ENCODE measurements around the gene CALCA.
"Not testable (repeated sequence)": the region's sequence is repeated elsewhere in the genome, so short reads cannot be mapped to it uniquely, and the experiment has no call there.

CALCA gene, protein sequence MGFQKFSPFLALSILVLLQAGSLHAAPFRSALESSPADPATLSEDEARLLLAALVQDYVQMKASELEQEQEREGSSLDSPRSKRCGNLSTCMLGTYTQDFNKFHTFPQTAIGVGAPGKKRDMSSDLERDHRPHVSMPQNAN

DNA sequence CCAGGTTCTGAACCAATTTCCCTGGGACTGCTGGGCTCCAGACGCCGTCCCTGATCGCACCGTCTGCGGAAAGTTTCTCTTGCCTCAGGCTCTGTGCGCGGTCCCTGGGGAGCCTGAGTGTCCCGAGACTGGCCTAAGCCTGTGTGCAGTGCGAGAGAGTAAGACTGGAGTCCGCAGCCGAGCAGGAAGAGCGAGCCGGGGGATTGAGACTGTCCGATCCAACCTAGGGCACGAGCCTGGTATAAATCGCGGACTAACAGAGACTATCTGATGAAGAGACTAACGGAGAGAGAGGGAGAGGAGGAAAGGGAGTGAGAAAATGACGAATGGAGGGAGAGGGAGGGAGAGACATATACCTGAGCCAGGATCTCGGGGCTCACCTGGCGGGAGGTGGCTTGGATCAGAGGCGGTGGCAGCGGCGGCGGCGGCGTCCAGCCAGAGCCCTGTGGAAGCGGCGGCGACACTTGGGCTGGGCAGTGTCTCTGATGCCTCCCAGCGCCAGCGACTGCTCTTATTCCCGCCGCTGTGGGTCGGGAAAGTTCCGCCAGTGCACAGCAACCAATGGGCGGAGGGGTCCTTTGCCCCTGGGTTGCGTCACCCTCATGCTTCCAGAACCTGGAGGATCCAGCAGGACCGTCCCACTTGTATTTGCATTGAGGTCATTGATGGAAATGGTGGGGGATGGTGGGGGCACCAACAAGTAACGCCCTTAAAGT is at the start of gene CALCA:
CALCA (minus strand) TSS at position 487 of the 716 bp plus-strand sequence. CDS start 1,159 bp downstream, outside the sequence.
- no peak for DNase-seq (ENCODE audit: low read depth in 2 of 2)

DNA sequence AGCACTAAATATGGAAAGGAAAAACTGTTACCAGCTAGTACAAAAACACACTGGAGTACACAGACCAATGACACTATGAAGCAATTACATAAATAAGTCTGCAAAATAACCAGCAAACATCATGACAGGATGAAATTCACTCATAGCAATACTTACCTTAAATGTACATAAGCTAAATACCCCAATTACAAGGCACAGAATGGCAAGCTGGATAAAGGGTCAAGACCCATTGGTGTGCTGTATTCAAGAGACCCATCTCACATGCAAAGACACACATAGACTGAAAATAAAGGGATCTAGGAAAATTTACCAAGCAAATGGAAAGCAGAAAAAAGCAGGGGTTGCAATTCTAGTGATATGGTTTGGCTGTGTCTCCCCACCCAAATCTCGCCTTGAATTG is 44.0 kb upstream of the CALCA start:
- DNase-seq (ENCODE audit: low read depth in 2 of 2), result no peak

DNA sequence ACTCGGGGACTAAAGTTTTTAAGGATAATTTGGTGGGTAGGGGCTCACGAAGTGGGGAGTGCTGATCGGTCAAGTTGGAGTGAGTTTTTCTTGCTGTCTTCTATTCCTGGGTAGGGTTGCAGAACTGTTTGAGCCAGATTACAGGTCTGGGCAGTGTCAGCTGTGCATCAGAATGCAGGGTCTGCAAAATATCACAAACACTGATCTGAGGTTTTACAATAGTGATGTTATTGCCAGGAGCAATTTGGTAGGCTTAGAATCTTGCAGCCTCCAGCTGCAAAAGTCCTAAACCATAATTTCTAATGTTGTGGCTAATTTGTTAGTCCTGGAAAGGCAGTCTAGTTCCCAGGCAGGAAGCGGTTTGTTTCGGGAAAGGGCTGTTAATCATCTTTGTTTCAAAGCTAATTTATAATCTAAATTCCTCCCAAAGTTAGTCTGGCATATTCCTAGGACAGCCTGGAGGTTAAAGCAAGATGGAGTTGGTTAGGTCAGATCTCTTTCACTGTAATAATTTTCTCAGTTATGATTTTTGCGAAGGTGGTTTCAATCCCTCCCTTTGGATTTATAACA is 39.7 kb upstream of the CALCA start:
- no peak for DNase-seq (ENCODE audit: low read depth in 2 of 2)

DNA sequence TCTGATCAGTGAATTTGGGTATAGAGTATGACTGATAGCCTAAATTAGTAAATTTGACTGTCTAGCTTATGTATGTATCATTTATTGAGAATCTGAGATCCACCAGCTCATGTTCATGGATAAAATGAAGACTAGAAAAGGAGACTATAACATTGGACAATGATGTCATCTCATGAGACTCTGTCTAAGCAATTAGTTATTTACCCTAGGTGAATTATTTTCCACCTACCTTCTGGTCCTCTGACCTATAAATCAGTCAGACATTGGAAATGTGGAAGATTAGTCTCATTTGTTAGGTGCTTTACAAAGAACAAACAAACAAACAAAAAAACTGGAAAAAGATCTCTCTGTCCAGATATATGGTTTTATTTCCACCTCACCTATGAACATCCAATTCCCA is 38.7 kb upstream of the CALCA start:
- no peak for DNase-seq (ENCODE audit: low read depth in 2 of 2)

DNA sequence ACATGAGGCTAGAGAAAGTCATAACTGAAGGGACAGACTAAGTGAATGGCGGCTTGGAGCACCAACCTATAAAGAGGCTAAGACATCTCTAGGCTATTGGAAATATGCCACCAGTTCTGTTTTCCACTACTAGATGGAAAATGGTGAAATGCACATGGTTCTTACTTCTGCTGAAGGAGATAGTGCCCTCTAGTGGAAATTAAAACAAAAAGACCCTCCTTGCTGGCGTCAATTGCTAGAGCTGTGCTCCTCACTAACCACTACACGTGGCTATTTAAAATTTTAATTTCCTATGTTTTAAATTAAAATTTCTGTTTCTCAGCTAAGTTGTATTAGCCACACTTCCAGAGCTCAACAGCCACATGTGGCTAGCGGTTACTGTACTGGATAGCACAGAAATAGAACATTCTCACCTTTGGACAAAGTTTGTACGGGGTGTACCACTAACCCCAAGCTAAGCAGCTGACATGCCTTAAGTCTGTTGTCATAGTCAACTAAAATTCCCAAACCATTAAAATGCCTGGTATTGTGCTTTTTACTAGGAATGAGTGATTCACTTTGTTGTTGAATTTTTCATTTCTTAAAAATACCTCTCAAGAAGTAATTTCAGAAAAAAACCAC is 34.1 kb upstream of the CALCA start:
- no peak for DNase-seq (ENCODE audit: low read depth in 2 of 2)

DNA sequence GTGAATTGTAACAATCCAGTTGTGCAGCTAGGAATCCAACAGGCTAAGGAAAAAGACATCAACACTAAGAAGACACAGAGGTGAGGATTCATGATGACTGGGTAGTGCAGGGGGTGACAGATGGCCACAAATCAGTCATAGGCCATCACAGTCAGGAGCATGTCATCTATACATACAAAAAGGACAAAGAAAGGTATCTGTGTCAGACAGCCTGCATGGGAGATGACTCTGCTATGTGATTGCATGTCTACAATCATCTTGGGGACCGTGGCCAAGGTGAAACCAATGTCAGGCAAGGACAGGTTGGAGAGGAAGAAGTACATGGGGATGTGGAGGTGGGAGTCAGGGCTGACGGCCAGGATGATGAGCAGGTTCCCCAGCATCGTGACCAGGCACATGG is 16.0 kb upstream of the CALCA start:
- DNase-seq (ENCODE audit: low read depth in 2 of 2), result not testable (repeated sequence)

DNA sequence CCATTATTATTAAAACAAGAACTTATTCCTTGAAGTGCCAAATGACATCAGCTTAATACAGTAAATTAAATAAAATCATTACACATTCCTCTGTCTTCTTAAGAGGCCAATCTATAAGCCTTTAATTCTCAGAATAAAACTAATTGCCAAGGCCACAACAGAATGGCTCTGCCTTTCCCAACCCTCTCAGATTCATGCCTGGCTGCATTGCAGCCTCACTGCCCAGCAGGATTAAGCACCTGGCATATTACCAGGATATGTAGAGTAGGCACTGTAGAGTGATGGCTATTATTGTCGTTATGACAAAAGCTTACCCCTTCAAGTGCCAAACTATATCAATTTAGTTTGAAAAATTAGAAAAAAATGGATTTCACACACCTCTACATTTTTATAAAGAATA is 9.4 kb upstream of the CALCA start:
- no peak for DNase-seq (ENCODE audit: low read depth in 2 of 2)

DNA sequence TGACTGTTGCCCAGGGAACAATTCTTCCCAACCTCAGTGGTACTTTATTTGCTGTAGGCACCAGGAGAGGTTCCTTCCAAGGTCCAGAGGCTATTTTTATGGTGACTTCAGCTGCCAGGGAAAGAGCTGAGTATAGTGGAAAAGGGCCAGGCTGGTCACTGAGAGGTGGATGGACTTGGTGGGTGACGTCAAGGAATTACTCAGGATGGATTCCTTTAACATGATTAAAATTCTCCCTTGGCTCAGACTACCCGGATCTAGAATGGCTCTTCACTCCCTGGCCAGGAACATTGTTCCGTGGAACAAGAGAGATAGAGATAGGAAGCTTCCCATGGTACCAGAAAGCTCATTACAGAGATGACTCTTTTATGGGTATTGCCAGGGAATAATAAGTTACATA is 8.7 kb upstream of the CALCA start:
- DNase-seq (ENCODE audit: low read depth in 2 of 2), result no peak

DNA sequence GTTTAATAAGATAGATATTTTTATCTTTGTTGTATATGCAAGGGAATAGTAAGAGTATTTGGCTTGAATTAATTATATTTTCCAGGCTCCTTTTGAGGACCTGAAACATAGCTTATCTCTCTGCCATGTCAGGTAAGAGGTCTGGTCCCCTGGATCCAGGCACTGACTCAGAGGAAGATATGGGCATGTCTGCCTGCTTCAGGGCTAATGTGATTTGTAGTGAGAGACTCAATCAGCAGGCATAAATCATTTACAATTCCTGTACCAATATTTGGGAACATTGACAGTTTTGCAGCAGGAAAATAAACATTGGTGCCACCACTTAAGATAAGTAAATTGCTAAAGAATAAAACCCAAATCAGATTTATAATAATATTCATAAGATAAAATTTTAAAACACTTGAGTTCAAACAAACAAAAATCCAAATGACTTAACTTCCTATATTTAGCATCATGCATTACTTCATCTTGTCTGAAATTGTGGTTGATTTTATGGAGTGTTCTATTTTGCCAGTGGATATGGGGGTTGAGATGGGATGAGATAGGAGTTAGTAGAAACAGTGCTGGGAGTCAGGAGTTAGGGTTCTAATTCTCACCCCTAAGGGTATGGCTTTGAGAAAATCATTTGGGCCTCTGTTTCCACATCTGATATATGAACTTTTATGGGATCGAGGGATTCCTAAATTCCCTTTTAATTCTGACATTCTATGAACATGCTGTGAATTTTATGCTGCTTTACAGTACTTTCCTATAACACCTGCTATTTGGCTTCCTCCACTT is 5.1 kb upstream of the CALCA start:
- no peak for DNase-seq (ENCODE audit: low read depth in 2 of 2)

DNA sequence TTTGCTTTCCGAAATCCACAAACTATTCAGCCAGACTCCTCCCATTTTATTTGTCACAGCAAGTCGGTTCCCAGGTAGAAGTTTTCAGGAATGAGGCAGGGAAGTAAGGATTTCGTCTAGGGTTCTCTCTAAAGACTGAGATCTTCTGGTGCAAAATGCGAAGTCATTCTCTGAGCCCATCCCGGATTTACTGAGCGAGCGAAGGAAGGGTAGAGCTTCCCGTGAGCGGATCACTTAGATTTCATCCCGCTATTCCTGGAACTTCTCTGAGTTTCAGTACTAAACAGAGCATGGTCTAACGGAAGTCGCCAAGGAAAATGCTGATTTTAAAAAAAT is 3.1 kb upstream of the CALCA start:
- no peak for DNase-seq (ENCODE audit: low read depth in 2 of 2)

DNA sequence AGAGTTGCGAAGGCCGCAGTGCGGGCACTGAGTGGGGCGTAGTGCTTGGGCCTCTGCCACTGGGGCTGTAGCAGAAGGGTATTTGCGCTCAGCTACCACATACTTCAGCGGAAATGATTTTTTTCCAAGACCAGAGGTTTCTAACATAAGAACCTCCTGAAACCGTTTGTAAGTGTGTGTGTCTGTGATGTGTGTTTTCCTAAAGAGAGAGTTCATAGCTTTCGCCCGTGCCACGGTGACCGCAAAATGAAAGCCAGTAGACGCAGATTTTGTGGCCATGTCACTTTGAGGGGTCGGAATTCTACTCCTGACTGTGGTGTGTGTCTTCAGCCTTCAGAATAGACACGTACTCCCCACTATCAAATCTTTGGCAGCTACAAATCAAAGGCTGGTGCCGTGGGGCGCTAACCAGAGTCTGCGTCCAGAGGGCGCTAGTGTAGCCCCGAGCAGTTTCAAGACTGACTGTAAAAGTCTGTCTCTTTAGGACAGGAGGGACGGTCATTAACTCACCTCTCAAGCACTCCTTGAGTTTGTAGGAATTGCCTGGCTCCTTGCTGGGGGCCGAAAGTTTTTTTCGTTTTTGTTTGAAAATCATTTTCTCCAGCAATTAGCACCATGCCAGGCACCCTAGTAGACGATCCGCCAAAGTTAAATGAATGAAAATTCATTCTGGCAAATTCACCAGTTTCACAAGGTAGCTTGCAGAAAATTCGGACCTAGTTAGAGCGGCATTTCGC is 2.5 kb upstream of the CALCA start:
- DNase-seq (ENCODE audit: low read depth in 2 of 2), result peak; percentile 35 to 57

DNA sequence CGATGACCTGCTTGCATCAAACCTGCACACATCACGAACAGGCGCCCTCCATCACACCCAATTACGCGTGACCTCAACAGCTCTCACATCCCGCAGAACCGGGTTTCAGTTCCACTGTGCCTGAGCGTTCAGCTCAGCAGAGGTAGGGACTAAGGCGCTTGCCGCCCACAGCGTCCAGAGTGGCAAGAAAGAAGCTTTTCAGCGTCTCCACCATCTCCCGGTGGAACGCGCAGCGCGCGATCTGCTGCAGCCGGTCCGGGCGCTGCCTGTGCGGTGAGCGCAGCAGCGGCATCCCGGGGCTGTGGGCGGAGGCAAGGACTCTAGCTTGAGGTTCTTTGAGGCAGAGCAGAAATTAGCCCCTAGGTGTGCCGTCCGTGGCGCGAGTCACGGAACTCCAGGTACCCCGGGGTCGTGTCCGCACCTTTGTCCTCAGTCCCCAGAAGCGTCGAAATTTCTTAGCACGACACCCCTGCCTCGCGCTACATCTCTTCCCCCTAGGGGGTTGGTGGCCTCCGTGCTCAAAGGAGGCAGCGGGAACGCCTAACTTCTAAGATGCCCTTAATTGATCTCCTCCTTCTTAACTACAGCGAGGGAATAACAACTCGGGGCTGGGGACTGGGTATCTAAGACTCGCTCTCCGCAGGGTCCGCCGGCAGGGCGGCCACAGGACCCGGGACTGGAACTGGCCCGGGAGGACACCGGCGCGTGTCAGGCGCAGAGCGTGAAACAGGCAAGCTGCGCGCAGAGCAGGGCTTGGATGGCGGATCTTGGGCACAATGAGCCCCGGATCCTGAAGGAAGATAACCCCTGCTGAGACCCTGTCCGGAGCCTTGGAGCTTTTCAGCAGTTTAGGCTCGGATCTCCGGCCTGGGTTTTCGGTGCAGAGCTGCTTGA is 1.7 kb upstream of the CALCA start:
- peak in 1 of 2 experiments; percentile 36 for DNase-seq (ENCODE audit: low read depth in 2 of 2)

DNA sequence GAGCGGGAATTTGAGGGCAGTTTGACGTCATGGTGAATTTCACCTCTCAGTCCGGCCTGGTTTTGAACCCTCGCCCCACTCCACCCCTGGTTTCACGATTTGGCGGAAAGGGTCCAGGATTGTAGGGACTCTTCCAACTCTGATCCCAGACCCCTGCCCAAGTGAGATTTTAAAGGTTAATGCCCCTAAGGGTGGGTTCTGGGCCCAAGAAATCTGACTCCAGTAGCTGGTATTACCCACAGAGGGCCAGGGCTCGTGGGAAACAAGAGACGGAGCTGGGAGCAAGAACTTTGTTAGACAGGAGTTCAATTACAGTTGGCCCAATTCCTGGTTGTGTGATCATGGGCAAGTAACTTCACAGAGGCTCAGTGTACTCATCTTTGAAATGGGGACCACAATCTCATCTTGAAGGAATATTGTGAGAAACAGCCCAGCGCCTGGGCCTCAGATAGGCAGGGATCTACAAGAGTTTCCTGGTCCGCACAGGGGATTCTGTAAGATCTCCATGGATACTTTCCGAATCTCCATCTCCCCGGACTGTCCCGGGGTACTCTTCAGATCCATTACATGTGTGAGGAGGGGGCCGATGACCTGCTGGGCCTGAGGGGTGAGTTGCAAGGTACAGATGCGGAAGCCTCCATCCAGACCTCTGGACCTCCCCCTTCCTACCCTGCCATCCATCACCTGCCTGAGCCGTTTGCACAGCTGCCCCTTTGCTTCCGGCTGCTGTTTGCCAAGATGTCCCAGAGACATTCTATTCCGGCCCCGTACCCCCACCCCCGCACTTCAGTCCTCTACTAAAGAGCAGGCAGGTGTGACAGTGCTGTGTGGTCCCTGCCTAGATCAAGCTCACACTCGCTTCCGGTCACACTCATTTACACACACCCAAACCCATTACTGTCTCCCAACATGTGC is 687 bp upstream of the CALCA start:
- no peak for DNase-seq (ENCODE audit: low read depth in 2 of 2)

DNA sequence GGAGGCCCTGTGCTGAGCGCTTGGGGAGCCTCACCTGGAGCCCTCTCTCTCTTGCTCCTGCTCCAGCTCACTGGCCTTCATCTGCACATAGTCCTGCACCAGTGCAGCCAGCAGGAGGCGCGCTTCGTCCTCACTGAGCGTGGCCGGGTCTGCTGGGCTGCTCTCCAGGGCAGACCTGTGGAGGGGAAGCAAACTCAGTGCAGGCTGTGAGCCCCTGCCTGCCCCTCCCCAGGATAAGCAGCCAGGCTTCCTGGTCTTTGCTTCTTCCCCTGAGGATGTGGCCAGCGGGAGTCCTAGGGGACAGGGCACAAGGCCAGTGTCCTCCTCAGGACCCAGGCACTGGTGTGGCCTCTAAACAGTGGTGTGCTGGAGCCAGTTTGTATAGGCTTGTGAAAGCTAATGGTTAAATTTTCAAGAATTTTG is 2.2 kb downstream of the CALCA start:
- DNase-seq (ENCODE audit: low read depth in 2 of 2), result peak in 1 of 2 experiments; percentile 72

DNA sequence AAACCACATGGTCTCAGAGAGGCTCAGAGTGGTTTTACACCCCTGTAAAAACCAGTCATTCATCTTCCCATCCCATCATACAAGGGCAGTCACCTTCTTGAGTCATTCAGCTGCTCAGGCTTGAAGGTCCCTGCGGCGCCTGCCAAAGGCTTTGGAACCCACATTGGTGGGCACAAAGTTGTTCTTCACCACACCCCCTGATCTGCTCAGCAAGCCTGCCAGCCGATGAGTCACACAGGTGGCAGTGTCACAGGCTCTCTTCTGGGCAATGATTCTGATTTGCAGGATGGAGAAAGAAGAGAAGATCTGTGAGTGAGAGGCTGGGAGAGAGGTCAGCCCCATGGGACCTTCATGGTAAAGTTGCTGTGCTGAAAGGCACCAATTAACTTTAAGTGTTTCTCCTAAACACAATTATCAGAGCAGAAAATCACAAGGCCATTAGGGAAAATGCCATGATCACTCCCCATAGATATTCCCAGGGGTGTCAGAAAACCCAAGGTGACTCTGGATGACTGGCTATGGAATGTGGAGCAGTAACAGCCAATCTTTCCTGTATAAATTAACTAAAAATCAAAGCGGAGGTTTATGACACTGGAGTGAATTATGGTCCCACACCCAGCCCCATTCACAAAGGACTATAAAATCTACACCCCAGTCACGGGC is 4.4 kb downstream of the CALCA start:
- no peak for DNase-seq (ENCODE audit: low read depth in 2 of 2)

DNA sequence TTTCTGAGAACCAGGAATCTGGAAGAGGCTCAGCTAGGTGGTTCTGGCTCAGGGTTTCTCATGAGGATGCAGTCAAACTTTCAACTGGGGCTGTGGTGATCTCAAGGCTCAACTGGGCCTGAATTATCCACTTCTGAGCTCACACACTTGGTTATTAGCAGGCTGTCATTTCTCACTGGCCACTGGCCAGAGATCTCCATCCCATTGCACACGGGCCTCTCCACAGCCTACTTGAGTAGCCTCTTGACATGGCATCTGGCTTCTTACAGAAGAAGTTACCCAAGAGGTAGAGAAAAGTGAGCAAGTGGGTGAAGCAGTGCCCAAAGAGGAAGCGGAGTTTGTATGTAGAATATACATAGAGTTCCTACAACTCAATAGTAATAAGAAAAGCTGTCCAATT is 16.0 kb downstream of the CALCA start:
- no peak for DNase-seq (ENCODE audit: low read depth in 2 of 2)

DNA sequence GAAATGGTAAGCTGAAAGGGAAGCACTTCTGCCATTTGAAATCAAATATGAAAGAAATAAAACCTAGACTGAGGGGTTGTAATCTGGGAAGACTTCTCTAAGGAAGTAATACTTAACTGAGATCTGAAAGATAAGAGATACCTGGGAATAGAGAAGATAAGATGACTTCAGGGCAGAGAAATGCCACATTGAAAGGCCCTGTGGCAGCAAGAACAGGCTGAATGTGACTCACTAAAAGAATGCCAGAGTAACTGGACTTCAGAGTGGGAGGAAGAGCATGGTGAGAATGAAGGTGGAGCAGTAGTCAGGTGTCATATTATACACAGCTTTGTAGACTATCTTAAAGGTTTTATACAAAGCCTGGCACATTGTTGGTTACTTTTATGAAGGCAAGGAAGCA is 17.6 kb downstream of the CALCA start:
- no peak for DNase-seq (ENCODE audit: low read depth in 2 of 2)

DNA sequence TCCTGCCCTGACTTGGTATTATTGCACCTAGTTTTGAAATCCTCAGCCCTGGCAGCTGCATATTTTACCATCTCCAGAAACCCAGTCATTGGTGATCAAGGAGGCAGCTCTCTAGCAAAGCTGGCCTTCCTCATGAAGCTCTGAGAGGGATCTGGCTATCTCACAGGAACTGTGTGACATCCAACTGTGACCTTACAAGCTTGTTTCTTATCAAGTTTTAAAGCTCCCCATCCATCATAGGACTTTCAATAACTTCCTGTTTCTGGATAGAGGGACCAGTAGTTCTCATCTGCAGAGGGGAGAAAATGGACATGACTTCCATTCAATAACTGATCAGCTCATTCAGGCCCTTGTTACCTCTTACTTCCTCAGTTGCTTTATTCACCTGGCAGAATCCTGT is 18.2 kb downstream of the CALCA start:
- DNase-seq (ENCODE audit: low read depth in 2 of 2), result no peak

Measured in stimulated activated CD4-positive, alpha-beta T cell treated with anti-CD3 and anti-CD28 coated beads, Interleukin-12 subunit alpha, Interleukin-12 subunit beta, amount 100 ng/mL, for 24 hours (primary cell).